DOHH2 (cell line): ENCODE measurements around the gene GRIN1.

Source experiments
- CTCF ChIP-seq: fragments of 200-600 bp; sonication (generic); IDR thresholded peaks from one replicate; pipeline ENCODE4 v1.5.1; 2014; ENCODE audit warnings: antibody characterized with exemption, mild to moderate bottlenecking, low read depth, low read length; ENCODE audit not compliant: poor library complexity, severe bottlenecking
- EZH2phosphoT487 ChIP-seq: fragments of 200-600 bp; sonication (generic); IDR thresholded peaks from 2 replicates; pipeline ENCODE4 v1.6.1; 2017; ENCODE audit warnings: borderline replicate concordance, mild to moderate bottlenecking, antibody characterized with exemption, low read length, moderate library complexity, mixed read lengths

DNA sequence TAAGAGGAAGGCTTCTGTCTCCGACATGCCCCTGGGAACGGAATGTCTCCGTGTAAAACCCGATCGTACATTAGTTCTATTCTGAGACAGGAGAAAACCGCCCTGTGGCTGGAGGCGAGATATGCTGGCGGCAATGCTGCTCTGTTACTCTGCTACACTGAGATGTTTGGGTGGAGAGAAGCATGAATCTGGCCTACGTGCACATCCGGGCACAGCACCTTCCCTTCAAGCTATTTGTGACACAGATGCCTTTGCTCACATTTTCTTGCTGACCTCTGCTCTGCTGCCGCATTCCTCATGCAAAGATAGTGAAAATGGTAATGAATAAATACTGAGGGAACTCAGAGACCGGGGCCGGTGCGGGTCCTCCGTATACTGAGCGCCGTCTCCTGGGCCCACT is 22.2 kb upstream of the GRIN1 start:
- TF ChIP-seq CTCF (no peak), EZH2phosphoT487 (no peak)
